ENCODE results near the gene DCDC1.

The DCDC1 gene

GRCh38 chr11:30860146-30860545 is 509.4 kb downstream of the DCDC1 start:
- Histone ChIP-seq H3K4me3 (no peak overlapping the region), H3K9me3 (no peaks in the 10 kb centered on the region), H3K4me1 (peaks cover 0 to 8% (median 3%) of the 10 kb centered on the region in 4 donors), H3K27ac (no peak overlapping the region), H3K36me3 (no peaks in the 10 kb centered on the region), H3K27me3 (no peaks in the 10 kb centered on the region)
- TF ChIP-seq CTCF (IDR thresholded peaks at IDR 0.05) = no peak
- DNase-seq = no peak
- intact Hi-C loops (cut with DNase I; ENCODE audit: low total_unique reads) = no loop called here

GRCh38 chr11:30859669-30860068 is 509.9 kb downstream of the DCDC1 start:
- Histone ChIP-seq H3K4me3 (no peak overlapping the region), H3K27me3 (no peaks in the 10 kb centered on the region), H3K9me3 (no peaks in the 10 kb centered on the region), H3K4me1 (peaks cover 0 to 8% (median 3%) of the 10 kb centered on the region in 4 donors), H3K27ac (no peak overlapping the region), H3K36me3 (no peaks in the 10 kb centered on the region)
- intact Hi-C loops (cut with DNase I; ENCODE audit: low total_unique reads) = loop anchor here (2.0 kb wide), 1 partner anchor 509 kb away; no protein-coding TSS in a partner anchor
- TF ChIP-seq CTCF (IDR thresholded peaks at IDR 0.05) = no peak
- DNase-seq = no peak

DNA sequence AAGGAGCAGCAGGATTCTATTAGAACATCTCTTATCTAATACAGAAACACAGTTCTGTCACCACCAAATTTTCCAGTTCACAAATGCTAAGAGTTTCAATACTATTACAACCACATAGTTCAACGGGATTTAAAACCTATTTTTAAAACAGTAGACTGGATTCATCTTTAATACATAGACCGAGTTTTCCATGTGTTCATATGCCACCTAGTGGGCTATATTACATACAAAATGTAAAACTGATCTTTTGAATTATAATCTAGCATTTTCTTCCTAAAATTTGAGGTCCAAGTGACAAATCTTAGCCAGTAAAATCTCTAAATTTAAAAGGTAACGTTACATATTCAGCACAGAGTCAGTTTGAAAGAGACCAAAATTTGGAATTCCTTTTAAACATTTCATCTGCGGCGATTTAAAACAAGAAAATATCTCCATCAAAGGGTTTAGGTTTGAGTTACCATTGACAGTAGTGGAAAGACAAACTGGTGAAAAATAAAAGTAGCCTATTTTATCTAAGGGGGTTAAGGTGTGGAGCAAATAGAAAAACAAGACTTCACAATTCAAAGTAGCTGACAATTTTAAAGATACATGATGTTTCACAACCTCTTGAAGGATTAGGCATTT is 514.0 kb downstream of the DCDC1 start:
- Histone ChIP-seq H3K27me3 (no peaks in the 10 kb centered on the region), H3K36me3 (no peaks in the 10 kb centered on the region), H3K4me3 (no peak overlapping the region), H3K9me3 (no peaks in the 10 kb centered on the region), H3K4me1 (peaks cover 0 to 8% (median 3%) of the 10 kb centered on the region in 4 donors), H3K27ac (no peak overlapping the region)
- DNase-seq = no peak
- intact Hi-C loops (cut with DNase I; ENCODE audit: low total_unique reads) = no loop called here
- TF ChIP-seq CTCF (IDR thresholded peaks at IDR 0.05) = peak; percentile 50 to 68

DNA sequence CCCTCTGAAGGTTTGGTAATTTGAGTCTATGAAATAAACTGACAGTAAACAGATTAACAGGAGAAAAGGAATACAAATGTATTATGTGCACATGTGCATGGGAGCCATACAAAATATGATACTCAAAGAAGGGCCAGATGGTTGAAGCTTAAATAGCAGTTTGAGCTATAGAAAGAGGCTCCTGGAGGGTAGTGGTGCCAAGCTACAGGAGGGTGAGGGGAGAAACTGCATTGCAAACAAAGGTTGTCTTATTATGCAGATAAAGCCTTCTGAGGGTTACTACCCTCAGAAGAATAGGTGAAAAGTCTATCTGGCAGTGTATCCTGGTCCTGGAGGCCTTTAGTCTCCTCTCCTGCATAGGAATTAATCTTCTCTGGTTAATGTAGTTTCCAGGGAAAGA is 516.1 kb downstream of the DCDC1 start:
- no peak for DNase-seq
- H3K27ac ChIP-seq = no peak overlapping the region
- no peak for TF ChIP-seq CTCF (IDR thresholded peaks at IDR 0.05)
- no peaks in the 10 kb centered on the region for H3K9me3 ChIP-seq
- H3K27me3 ChIP-seq = no peaks in the 10 kb centered on the region
- no peaks in the 10 kb centered on the region for H3K4me1 ChIP-seq
- H3K4me3 ChIP-seq = no peak overlapping the region
- no peaks in the 10 kb centered on the region for H3K36me3 ChIP-seq
- intact Hi-C loops (cut with DNase I; ENCODE audit: low total_unique reads) = no loop called here

- TF ChIP-seq CTCF (IDR thresholded peaks at IDR 0.05) = no peak
- H3K9me3 ChIP-seq = peaks cover 0 to 5% (median 0%) of the 10 kb centered on the region in 3 donors
- H3K27me3 ChIP-seq = no peaks in the 10 kb centered on the region
- no peaks in the 10 kb centered on the region for H3K4me1 ChIP-seq
- peaks cover 0 to 1% (median 0%) of the 10 kb centered on the region in 3 donors for H3K36me3 ChIP-seq
- intact Hi-C loops (cut with DNase I; ENCODE audit: low total_unique reads) = no loop called here
- no peak for DNase-seq
- H3K4me3 ChIP-seq = no peak overlapping the region
- no peak overlapping the region for H3K27ac ChIP-seq
Observed at GRCh38 chr11:30852645-30853044, 516.9 kb downstream of the DCDC1 start.

Data from tibial artery (tissue), 4 donors.